ENCODE data around the gene GABRD.

The GABRD gene

GRCh38 chr1:2053784-2054376 lies 34.7 kb downstream of the GABRD start:
- no peak for DNase-seq (ENCODE audit: low read depth in 2 of 2)

GRCh38 chr1:2054560-2054959 lies 35.4 kb downstream of the GABRD start:
- DNase-seq (ENCODE audit: low read depth in 2 of 2): no peak

- DNase-seq (ENCODE audit: low read depth in 2 of 2): no peak
Observed at GRCh38 chr1:2055911-2056575, 36.9 kb downstream of the GABRD start.

- no peak for DNase-seq (ENCODE audit: low read depth in 2 of 2)
Observed at GRCh38 chr1:2056955-2057590, 37.9 kb downstream of the GABRD start.

DNA sequence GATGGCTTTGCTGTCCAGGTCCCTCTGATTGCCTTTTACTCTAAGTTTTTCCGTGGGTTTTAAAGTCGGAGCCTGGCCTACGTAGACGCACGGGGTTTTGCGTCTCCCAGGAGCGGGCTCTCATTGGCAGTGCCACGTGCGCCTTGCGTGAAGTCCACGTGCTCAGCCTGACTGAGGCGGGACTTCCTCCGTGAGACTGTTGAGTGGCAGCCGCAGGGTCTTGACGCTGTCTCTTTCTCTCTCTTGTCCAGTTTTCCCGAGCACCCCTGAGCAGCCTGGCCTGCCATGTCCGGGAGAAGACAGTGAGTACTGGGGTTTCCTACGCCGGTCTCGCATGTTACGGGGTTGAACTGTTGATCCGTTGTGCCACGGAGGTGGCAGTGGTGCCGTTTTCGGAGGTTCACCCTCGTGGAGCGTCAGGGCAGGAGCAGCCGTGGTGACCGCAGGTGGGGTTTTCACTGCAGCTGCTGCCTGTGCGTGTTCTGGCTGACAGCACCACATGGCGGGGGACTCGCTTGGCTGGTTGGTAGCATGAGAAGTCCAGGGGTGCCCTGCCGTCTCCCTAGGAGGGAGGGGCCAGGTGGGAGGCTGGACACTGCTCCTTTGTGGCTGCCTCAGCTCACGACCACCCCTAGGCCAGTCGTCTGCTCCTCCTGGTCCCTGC lies 40.3 kb downstream of the GABRD start:
- DNase-seq (ENCODE audit: low read depth in 2 of 2): no peak

- no peak for DNase-seq (ENCODE audit: low read depth in 2 of 2)
Observed at GRCh38 chr1:2060072-2060471, 40.9 kb downstream of the GABRD start.

- DNase-seq (ENCODE audit: low read depth in 2 of 2): no peak
Observed at GRCh38 chr1:2060535-2060934, 41.4 kb downstream of the GABRD start.

DNA sequence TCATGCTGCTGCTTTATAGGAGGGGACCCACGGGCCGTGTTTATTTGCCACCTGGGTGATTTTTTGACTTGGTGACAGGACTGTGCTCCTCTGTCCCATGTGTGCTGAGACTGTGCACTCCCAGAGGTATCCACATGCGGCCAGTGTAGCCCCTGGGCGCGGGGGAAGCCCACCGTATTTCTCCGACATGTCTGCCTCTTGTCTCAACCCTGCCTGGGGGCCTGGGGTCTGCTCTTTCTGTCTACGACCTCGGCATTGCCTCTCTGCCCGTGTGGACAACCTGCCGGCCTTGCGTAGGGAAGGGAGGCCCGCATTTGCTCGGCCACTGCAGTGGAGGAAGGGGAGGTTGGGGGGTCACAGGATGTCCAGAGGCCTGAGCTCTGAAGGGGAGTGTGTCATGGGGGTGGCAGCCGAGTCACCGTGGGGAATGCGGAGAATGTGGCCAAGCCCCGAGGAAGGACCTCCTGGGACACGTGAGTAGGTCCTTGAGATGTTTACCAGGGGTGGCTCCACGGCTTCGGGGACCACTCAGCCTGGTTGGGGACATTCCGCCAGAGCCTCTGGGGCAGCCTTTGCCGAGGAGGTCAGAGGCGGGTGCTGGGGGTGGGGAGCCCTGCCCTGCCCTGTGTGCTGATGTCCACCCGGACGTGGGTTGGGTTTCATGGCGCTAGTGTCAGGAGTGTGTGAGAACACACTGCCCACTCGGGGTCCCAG lies 42.1 kb downstream of the GABRD start:
- DNase-seq (ENCODE audit: low read depth in 2 of 2): no peak

GRCh38 chr1:2065699-2066098 lies 46.6 kb downstream of the GABRD start:
- DNase-seq (ENCODE audit: low read depth in 2 of 2): no peak

DNA sequence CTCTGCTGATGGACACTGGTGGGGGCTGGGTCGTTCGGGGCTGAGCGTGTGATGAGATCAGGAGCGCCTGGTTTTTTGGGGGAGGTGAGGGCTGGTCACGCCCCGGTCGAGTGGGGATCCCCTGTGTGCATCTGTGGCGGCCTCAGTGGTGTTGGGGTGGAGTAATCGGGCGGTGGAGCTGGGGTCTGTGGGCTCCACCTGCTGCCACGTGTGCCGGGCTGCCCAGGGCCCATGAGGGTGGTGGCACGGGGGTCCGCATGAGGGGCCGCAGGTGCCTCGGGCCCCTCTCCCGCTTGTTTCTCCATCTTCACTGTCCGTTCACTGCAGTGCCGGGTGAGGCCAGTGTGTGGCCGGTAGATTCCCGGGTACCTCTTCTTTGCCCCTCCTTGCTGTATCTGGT lies 48.2 kb downstream of the GABRD start:
- no peak for DNase-seq (ENCODE audit: low read depth in 2 of 2)

DNA sequence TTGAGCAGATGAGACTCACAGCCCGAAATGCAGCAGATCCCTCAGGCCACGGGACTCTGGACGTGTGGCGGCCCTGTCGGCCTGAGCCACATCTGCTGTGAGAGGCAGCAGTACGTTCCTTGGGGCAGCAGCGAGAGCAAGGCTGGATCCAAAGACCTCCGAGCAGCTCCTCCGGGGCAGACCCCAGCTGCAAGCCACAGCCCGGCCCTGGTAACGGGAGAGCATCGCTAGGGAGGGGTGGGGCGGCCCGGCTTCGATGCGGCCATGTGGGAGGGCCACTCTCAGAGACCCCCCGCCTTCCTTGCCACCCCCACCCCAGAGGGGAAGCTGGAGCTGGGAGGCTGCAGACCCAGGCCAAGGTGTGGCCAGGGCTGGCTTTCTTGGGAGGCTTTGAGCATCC lies 48.8 kb downstream of the GABRD start:
- no peak for DNase-seq (ENCODE audit: low read depth in 2 of 2)

- DNase-seq (ENCODE audit: low read depth in 2 of 2): no peak
Observed at GRCh38 chr1:2068951-2069350, 49.8 kb downstream of the GABRD start.

DNA sequence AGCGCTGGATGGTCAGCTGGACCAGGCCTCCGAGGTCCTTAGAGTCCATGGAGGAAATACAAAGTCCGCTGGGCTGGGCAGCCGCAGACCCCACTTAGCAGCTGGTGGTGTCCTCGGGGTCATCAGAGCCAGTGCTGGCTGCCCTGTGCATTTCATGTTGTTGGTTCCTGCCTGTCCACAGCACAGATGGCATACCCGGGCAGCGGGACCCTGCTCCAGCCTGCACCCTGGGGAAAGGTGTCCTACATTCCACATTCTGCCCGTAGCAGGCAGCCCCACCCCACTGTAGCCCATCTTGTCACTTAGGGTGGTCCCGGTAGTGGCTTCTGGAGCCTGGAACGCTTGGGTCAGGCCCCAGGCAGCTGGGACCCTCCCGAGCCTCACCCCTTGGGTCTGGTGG lies 50.9 kb downstream of the GABRD start:
- DNase-seq (ENCODE audit: low read depth in 2 of 2): no peak

DNA sequence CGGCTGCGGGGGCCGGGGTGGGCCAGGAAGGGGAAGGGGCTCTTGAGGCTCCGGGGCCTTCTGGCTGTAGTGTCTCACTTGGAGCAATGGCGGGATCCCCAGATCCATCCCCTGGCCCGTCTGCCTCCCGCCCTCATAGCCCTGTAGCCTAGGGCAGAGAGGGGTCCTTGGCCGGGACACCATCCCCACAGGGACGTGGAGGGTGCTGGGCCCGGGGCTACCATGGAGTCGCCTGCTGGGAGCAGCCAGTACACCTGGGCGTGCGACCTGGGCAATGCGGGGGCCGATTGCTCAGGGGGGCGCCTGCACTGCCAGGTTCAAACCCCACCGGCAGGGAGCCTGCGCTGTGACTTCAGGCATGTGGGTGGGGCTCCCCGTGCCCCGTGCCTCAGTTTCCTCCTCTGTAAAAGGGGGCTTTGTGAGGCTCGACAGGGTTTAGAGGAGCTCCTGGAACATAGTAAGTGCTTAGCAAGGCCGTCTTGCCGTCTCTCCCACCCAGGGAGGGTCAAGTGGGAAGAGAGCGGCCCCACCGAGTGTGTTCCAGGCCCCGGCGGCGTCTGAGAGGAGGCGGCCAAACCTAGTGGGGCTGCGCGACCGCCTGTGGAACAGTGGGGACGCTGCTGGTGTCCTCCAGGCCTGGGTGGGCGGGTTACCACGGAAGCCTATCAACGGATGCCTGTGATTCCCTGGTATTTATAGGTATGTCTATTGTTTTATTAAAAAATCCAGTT lies 51.8 kb downstream of the GABRD start:
- no peak for DNase-seq (ENCODE audit: low read depth in 2 of 2)

DNA sequence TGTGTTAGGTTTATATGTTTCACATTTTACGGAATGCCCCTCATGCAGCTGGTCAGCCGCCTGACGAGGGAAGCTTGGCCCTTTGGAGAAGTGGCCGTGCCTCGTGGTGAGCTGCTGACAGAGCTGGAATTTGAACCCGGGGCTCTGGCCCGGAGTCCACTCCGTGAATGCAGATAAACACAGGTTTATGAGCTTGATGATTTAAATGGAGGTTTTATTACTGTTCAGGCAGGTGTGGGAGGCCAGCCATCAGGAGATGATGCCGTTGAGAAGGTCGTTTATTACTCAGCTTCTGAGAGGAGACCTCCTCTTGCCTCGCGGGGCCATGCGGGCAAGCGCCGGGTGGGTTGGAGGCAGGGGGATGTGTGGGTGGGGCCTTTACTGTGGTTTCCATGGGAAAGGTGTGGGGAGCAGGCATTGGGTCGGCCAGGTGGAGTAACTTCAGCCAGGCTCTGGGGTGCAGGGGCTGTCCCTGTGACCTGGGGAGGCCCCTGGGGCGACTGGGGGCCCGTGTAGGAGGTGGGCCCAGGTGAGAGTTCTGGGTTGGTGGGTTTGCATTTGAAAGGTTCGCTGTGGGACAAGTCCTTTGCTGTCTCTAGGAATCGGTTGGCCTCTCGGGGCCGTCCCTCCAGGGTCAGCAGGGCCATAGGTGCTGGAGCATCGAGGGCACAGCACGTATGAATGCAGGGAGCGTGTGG lies 53.1 kb downstream of the GABRD start:
- no peak for DNase-seq (ENCODE audit: low read depth in 2 of 2)

DNA sequence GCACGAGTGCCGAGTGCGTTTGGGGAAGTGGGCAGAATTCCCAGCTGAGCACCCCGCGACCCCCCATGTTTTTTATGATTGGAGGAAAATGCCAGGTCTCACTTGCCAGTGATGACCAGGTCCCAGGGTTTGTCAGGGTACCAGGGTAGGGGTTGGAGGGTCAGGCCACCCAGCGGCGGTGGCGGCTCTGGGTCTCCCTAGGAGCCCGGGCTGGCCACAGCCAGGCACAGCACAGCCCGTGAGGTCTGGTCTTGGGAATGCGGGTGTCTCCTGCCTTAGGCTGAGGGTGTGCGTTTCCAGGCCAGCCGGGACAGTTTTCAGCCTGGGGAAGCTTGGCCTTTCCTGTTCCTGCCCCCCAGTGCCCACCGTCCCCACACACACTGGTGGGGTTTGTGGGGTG lies 53.7 kb downstream of the GABRD start:
- DNase-seq (ENCODE audit: low read depth in 2 of 2): no peak

DNA sequence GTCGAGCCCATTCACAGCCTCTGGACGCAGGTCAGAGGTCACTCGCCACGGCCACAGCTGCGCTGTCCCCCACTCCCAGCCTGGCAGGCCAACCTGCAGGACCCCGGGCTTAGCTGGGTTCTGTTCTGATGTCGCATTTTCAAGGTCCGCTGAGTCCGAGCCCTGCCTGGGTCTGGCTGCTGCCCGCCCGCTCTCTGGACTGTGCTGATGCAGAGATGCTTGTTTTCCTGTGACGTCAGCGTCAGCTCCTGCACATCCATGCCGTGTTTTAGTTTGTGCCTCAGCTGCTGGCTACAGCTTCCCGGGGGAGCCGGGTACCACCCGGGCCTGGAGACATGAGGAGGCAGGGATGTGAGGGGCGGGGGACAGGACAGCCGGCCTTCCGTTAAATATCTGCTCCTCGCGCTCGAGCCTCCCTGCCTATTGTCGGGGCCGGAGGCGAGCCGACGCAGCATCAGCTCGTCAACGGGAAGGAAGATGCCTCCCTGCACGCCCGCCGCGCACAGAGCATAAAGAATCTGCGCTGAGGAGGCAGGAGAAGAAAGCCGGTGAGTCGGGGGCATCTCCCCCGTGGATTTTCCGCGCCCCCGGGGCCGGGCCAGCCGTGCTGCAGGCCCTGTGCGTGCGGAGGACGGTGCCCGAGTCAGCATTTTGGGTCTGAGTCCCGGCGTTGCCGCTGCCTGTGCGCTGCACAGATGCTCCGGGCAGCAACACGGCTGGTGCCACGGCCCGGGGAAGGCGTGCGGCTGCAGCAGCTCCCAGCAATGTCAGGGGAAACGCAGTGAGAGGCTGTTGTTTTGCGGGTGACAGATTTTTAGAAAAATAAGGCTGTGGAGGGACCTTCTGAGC lies 54.5 kb downstream of the GABRD start:
- DNase-seq (ENCODE audit: low read depth in 2 of 2): no peak

- no peak for DNase-seq (ENCODE audit: low read depth in 2 of 2)
Observed at GRCh38 chr1:2074396-2074795, 55.3 kb downstream of the GABRD start.

- no peak for DNase-seq (ENCODE audit: low read depth in 2 of 2)
Observed at GRCh38 chr1:2074944-2075740, 56.0 kb downstream of the GABRD start.

Measured in stimulated activated CD8-positive, alpha-beta memory T cell treated with anti-CD3 and anti-CD28 coated beads, Interleukin-2, amount 100 ng/mL, for 48 hours (primary cell).